KMS-11 (cell line): ENCODE results near the gene KCNH8.

Experiments
- H2AFZ ChIP-seq: fragments of 200-600 bp; sonication (generic); 2 replicates; pipeline ENCODE4 v1.6.1; 2016; ENCODE audit warnings: antibody characterized with exemption, mixed run types, low read depth
- H3K27ac ChIP-seq: fragments of 200-600 bp; sonication (generic); 2 replicates; pipeline ENCODE4 v1.6.1; 2016; ENCODE audit warnings: mild to moderate bottlenecking, mixed run types
- H3K27me3 ChIP-seq: fragments of 200-600 bp; sonication (generic); 2 replicates; pipeline ENCODE4 v1.6.1; 2017; ENCODE audit warnings: mild to moderate bottlenecking, low read depth, mixed run types, moderate library complexity; ENCODE audit not compliant: insufficient read depth
- H3K36me3 ChIP-seq: fragments of 200-600 bp; sonication (generic); 2 replicates; pipeline ENCODE4 v1.6.1; 2017; ENCODE audit warnings: mild to moderate bottlenecking, mixed run types; ENCODE audit not compliant: insufficient read depth
- H3K4me1 ChIP-seq: fragments of 200-600 bp; sonication (generic); 2 replicates; pipeline ENCODE4 v1.6.1; 2016; ENCODE audit warnings: mild to moderate bottlenecking, low read depth, mixed run types; ENCODE audit not compliant: poor library complexity, severe bottlenecking
- H3K4me2 ChIP-seq: fragments of 200-600 bp; sonication (generic); 2 replicates; pipeline ENCODE4 v1.7.0; 2016; ENCODE audit warnings: mild to moderate bottlenecking, mixed run types
- H3K4me3 ChIP-seq: fragments of 200-600 bp; sonication (generic); IDR thresholded peaks from 2 replicates; pipeline ENCODE4 v1.6.1; 2017; ENCODE audit warnings: low read depth, low read length, mixed read lengths; ENCODE audit not compliant: insufficient read depth
- H3K79me2 ChIP-seq: fragments of 200-600 bp; sonication (generic); 2 replicates; pipeline ENCODE4 v1.6.1; 2016; ENCODE audit warnings: low read depth, mixed run types; ENCODE audit not compliant: insufficient read depth
- H3K9ac ChIP-seq: fragments of 200-600 bp; sonication (generic); 2 replicates; pipeline ENCODE4 v1.6.1; 2016; ENCODE audit warnings: mild to moderate bottlenecking, mixed run types
- H4K20me1 ChIP-seq: fragments of 200-600 bp; sonication (generic); 2 replicates; pipeline ENCODE4 v1.6.1; 2016; ENCODE audit warnings: mild to moderate bottlenecking, mixed run types; ENCODE audit not compliant: insufficient read depth
- CTCF ChIP-seq: fragments of 200-600 bp; sonication (generic); conservative IDR thresholded peaks from 2 replicates; pipeline ENCODE4 v1.6.1; 2017; ENCODE audit warnings: low read depth, mild to moderate bottlenecking, antibody characterized with exemption, low read length, moderate library complexity, mixed read lengths

The KCNH8 gene

GRCh38 chr3:19295208-19295607 is 146.9 kb downstream of the KCNH8 start:
- no peak overlapping the region for H2AFZ ChIP-seq
- H3K9ac ChIP-seq: no peak overlapping the region
- no peaks in the 10 kb centered on the region for H3K27me3 ChIP-seq
- no peaks in the 10 kb centered on the region for H4K20me1 ChIP-seq
- H3K4me3 ChIP-seq: no peak overlapping the region
- H3K4me2 ChIP-seq: no peak overlapping the region
- no peak overlapping the region for H3K27ac ChIP-seq
- H3K36me3 ChIP-seq: no peaks in the 10 kb centered on the region
- no peaks in the 10 kb centered on the region for H3K79me2 ChIP-seq
- no peak for TF ChIP-seq CTCF
- no peaks in the 10 kb centered on the region for H3K4me1 ChIP-seq

GRCh38 chr3:19331931-19332330 is 183.6 kb downstream of the KCNH8 start:
- H2AFZ ChIP-seq: no peak overlapping the region
- no peak overlapping the region for H3K4me3 ChIP-seq
- H3K27me3 ChIP-seq: no peaks in the 10 kb centered on the region
- no peak for TF ChIP-seq CTCF
- no peaks in the 10 kb centered on the region for H3K36me3 ChIP-seq
- no peak overlapping the region for H3K4me2 ChIP-seq
- H3K9ac ChIP-seq: no peak overlapping the region
- H4K20me1 ChIP-seq: no peaks in the 10 kb centered on the region
- H3K27ac ChIP-seq: no peak overlapping the region
- H3K4me1 ChIP-seq: no peaks in the 10 kb centered on the region
- no peaks in the 10 kb centered on the region for H3K79me2 ChIP-seq

- Histone ChIP-seq H4K20me1 (no peaks in the 10 kb centered on the region), H3K9ac (no peak overlapping the region), H3K79me2 (no peaks in the 10 kb centered on the region), H3K4me3 (no peak overlapping the region), H3K4me1 (no peaks in the 10 kb centered on the region), H3K4me2 (no peak overlapping the region), H2AFZ (no peak overlapping the region), H3K36me3 (no peaks in the 10 kb centered on the region), H3K27me3 (no peaks in the 10 kb centered on the region), H3K27ac (no peak overlapping the region)
- no peak for TF ChIP-seq CTCF
Observed at GRCh38 chr3:19334120-19334519, 185.8 kb downstream of the KCNH8 start.

- Histone ChIP-seq H2AFZ (no peak overlapping the region), H3K27me3 (no peaks in the 10 kb centered on the region), H3K9ac (no peak overlapping the region), H3K4me3 (no peak overlapping the region), H3K79me2 (no peaks in the 10 kb centered on the region), H4K20me1 (no peaks in the 10 kb centered on the region), H3K4me2 (no peak overlapping the region), H3K36me3 (no peaks in the 10 kb centered on the region), H3K27ac (no peak overlapping the region), H3K4me1 (no peaks in the 10 kb centered on the region)
- TF ChIP-seq CTCF: no peak
Observed at GRCh38 chr3:19338769-19339168, 190.5 kb downstream of the KCNH8 start.

- TF ChIP-seq CTCF: no peak
- H3K79me2 ChIP-seq: no peaks in the 10 kb centered on the region
- no peak overlapping the region for H3K4me2 ChIP-seq
- no peak overlapping the region for H3K4me3 ChIP-seq
- H3K9ac ChIP-seq: no peak overlapping the region
- H4K20me1 ChIP-seq: no peaks in the 10 kb centered on the region
- no peaks in the 10 kb centered on the region for H3K27me3 ChIP-seq
- no peak overlapping the region for H3K27ac ChIP-seq
- H3K4me1 ChIP-seq: no peaks in the 10 kb centered on the region
- H3K36me3 ChIP-seq: no peaks in the 10 kb centered on the region
- no peak overlapping the region for H2AFZ ChIP-seq
Observed at GRCh38 chr3:19342389-19342788, 194.1 kb downstream of the KCNH8 start.
